Effector memory CD4-positive, alpha-beta T cell (primary cell): ENCODE results near the gene ACVR1B.

Source experiments
- DNase-seq, 3 donors: peaks; one replicate each; pipeline ENCODE4 v3.0.0-alpha.2; 2020
- H3K27ac ChIP-seq: 2 replicates; pipeline ENCODE4 v1.7.0; 2013; ENCODE audit warnings: mild to moderate bottlenecking, low read length, moderate library complexity; ENCODE audit not compliant: insufficient read depth, poor library complexity, severe bottlenecking
- H3K27me3 ChIP-seq: replicated peaks from 2 replicates; pipeline ENCODE4 v1.7.0; 2013; ENCODE audit warnings: mild to moderate bottlenecking, low read length; ENCODE audit not compliant: insufficient read depth, control insufficient read depth, poor library complexity, severe bottlenecking
- H3K36me3 ChIP-seq: 2 replicates; pipeline ENCODE4 v1.7.0; 2013; ENCODE audit warnings: mild to moderate bottlenecking, low read length, moderate library complexity; ENCODE audit not compliant: control insufficient read depth, insufficient read depth
- H3K4me1 ChIP-seq: 2 replicates; pipeline ENCODE4 v1.7.0; 2013; ENCODE audit warnings: low read length, mild to moderate bottlenecking; ENCODE audit not compliant: control insufficient read depth, insufficient read depth, poor library complexity, severe bottlenecking
- H3K4me3 ChIP-seq: 2 replicates; pipeline ENCODE4 v1.7.0; 2013; ENCODE audit warnings: low read length, low read depth, mild to moderate bottlenecking; ENCODE audit not compliant: insufficient read depth, poor library complexity, severe bottlenecking
- H3K9me3 ChIP-seq: 2 replicates; pipeline ENCODE4 v1.7.0; 2013; ENCODE audit warnings: mild to moderate bottlenecking, low read length, moderate library complexity; ENCODE audit not compliant: control insufficient read depth
- total RNA-seq, 3 donors: gene quantifications; one replicate each; lab custom pipeline; 2026; lab: John Stamatoyannopoulos, UW

ACVR1B gene
- total RNA-seq, result 11.1 to 14.5 (median 13.2) reads per million in 3 donors

GRCh38 chr12:51951199-51951842 is at the start of gene ACVR1B:
TSS of gene ACVR1B (plus strand) at chr12:51951699. CDS start at chr12:51951744, 45 bp downstream.
- Histone ChIP-seq H3K36me3 (no peaks in the 10 kb centered on the region), H3K4me1 (peaks cover 5% of the 10 kb centered on the region), H3K4me3 (peak within 1 kb of the TSS; percentile 81), H3K27ac (peak within 1 kb of the TSS; percentile 67), H3K27me3 (no peaks in the 10 kb centered on the region), H3K9me3 (no peaks in the 10 kb centered on the region)
- peak; percentile 85 to 87 (median 85) for DNase-seq

GRCh38 chr12:51901881-51902280 is 49.6 kb upstream of the ACVR1B start:
- DNase-seq, result no peak
- Histone ChIP-seq H3K4me1 (peaks cover under 1% of the 10 kb centered on the region), H3K4me3 (no peak overlapping the region)

GRCh38 chr12:51904951-51905470 is 46.5 kb upstream of the ACVR1B start:
- DNase-seq, result no peak
- Histone ChIP-seq H3K4me3 (no peak overlapping the region), H3K9me3 (no peaks in the 10 kb centered on the region), H3K27ac (no peak overlapping the region), H3K4me1 (peaks cover 2% of the 10 kb centered on the region), H3K36me3 (no peaks in the 10 kb centered on the region), H3K27me3 (peaks cover 4% of the 10 kb centered on the region)

More at GRCh38 chr12:51901881-51902280, 49.6 kb upstream of the ACVR1B start:
- H3K9me3 ChIP-seq, result no peaks in the 10 kb centered on the region
- peaks cover under 1% of the 10 kb centered on the region for H3K27me3 ChIP-seq
- H3K27ac ChIP-seq, result no peak overlapping the region
- H3K36me3 ChIP-seq, result no peaks in the 10 kb centered on the region

GRCh38 chr12:51905471-51906429 is 45.7 kb upstream of the ACVR1B start:
- no peak overlapping the region for H3K27ac ChIP-seq
- peaks cover 2% of the 10 kb centered on the region for H3K4me1 ChIP-seq
- no peaks in the 10 kb centered on the region for H3K9me3 ChIP-seq
- peaks cover 4% of the 10 kb centered on the region for H3K27me3 ChIP-seq
- H3K4me3 ChIP-seq, result no peak overlapping the region
- DNase-seq, result no peak
- no peaks in the 10 kb centered on the region for H3K36me3 ChIP-seq

GRCh38 chr12:51906430-51907082 is 44.9 kb upstream of the ACVR1B start:
- no peak overlapping the region for H3K27ac ChIP-seq
- peaks cover 4% of the 10 kb centered on the region for H3K27me3 ChIP-seq
- H3K4me3 ChIP-seq, result no peak overlapping the region
- peaks cover 2% of the 10 kb centered on the region for H3K4me1 ChIP-seq
- H3K9me3 ChIP-seq, result no peaks in the 10 kb centered on the region
- H3K36me3 ChIP-seq, result no peaks in the 10 kb centered on the region
- no peak for DNase-seq

GRCh38 chr12:51907083-51907855 is 44.2 kb upstream of the ACVR1B start, which contains the start of gene ACVRL1:
TSS of gene ACVRL1 (plus strand) at chr12:51907504. CDS start at chr12:51912475, 4,971 bp downstream.
- Histone ChIP-seq H3K9me3 (no peaks in the 10 kb centered on the region), H3K27me3 (peaks cover 4% of the 10 kb centered on the region), H3K4me1 (peaks cover 2% of the 10 kb centered on the region), H3K36me3 (no peaks in the 10 kb centered on the region), H3K4me3 (no peak within 1 kb of the TSS), H3K27ac (no peak within 1 kb of the TSS)
- no peak for DNase-seq

- no peak overlapping the region for H3K4me3 ChIP-seq
- peaks cover 4% of the 10 kb centered on the region for H3K27me3 ChIP-seq
- no peak for DNase-seq
- H3K36me3 ChIP-seq, result no peaks in the 10 kb centered on the region
- no peak overlapping the region for H3K27ac ChIP-seq
- peaks cover 2% of the 10 kb centered on the region for H3K4me1 ChIP-seq
- H3K9me3 ChIP-seq, result no peaks in the 10 kb centered on the region
Measured at GRCh38 chr12:51907856-51908425, 43.6 kb upstream of the ACVR1B start.

- Histone ChIP-seq H3K27me3 (peaks cover 4% of the 10 kb centered on the region), H3K36me3 (no peaks in the 10 kb centered on the region), H3K4me1 (peaks cover 2% of the 10 kb centered on the region), H3K9me3 (no peaks in the 10 kb centered on the region), H3K4me3 (no peak overlapping the region), H3K27ac (no peak overlapping the region)
- DNase-seq, result no peak
Measured at GRCh38 chr12:51908876-51909592, 42.5 kb upstream of the ACVR1B start.
